ENCODE results near the gene SLC9A2.

The SLC9A2 gene

GRCh38 chr2:102591491-102592045, 27.8 kb upstream of the SLC9A2 start:
- no peak for DNase-seq (ENCODE audit: insufficient read length, low spot score)
- no peak for TF ChIP-seq PAX5 (IDR thresholded peaks at IDR 0.05; ENCODE audit: insufficient read depth, low read length, severe bottlenecking)
- no peak for TF ChIP-seq POLR2AphosphoS5 (IDR thresholded peaks at IDR 0.05; ENCODE audit: low read depth, low read length)
- no peak for TF ChIP-seq POU2F2 (IDR thresholded peaks at IDR 0.05; ENCODE audit: low read depth, low read length)
- no peak for TF ChIP-seq SPI1 (IDR thresholded peaks at IDR 0.05; ENCODE audit: low read depth, low read length)
- FAIRE-seq, result no peak

GRCh38 chr2:102592601-102593000, 26.8 kb upstream of the SLC9A2 start:
- DNase-seq (ENCODE audit: insufficient read length, low spot score), result no peak
- TF ChIP-seq POU2F2 (IDR thresholded peaks at IDR 0.05; ENCODE audit: low read depth, low read length) (no peak), PAX5 (IDR thresholded peaks at IDR 0.05; ENCODE audit: insufficient read depth, low read length, severe bottlenecking) (no peak), POLR2A (IDR thresholded peaks at IDR 0.05; ENCODE audit: low read depth, low read length) (no peak), SPI1 (IDR thresholded peaks at IDR 0.05; ENCODE audit: low read depth, low read length) (no peak)
- FAIRE-seq, result no peak

- TF ChIP-seq TAF1 (IDR thresholded peaks at IDR 0.05; ENCODE audit: low read depth, low read length), result no peak
- no peak for DNase-seq (ENCODE audit: insufficient read length, low spot score)
- FAIRE-seq, result no peak
Measured at GRCh38 chr2:102593516-102593915, 25.8 kb upstream of the SLC9A2 start.

GRCh38 chr2:102594445-102595016, 24.8 kb upstream of the SLC9A2 start:
- no peak for DNase-seq (ENCODE audit: insufficient read length, low spot score)
- TF ChIP-seq PAX5 (IDR thresholded peaks at IDR 0.05; ENCODE audit: insufficient read depth, low read length, severe bottlenecking), result no peak
- no peak for TF ChIP-seq POLR2AphosphoS5 (IDR thresholded peaks at IDR 0.05; ENCODE audit: low read depth, low read length)
- no peak for TF ChIP-seq POLR2A (IDR thresholded peaks at IDR 0.05; ENCODE audit: low read depth, low read length)
- no peak for TF ChIP-seq SPI1 (IDR thresholded peaks at IDR 0.05; ENCODE audit: low read depth, low read length)
- TF ChIP-seq POU2F2 (IDR thresholded peaks at IDR 0.05; ENCODE audit: low read depth, low read length), result no peak
- TF ChIP-seq TAF1 (IDR thresholded peaks at IDR 0.05; ENCODE audit: low read depth, low read length), result no peak
- FAIRE-seq, result no peak

- TF ChIP-seq SPI1 (IDR thresholded peaks at IDR 0.05; ENCODE audit: low read depth, low read length) (no peak), TAF1 (IDR thresholded peaks at IDR 0.05; ENCODE audit: low read depth, low read length) (no peak), POLR2A (IDR thresholded peaks at IDR 0.05; ENCODE audit: low read depth, low read length) (no peak), POU2F2 (IDR thresholded peaks at IDR 0.05; ENCODE audit: low read depth, low read length) (no peak), PAX5 (IDR thresholded peaks at IDR 0.05; ENCODE audit: insufficient read depth, low read length, severe bottlenecking) (no peak), POLR2AphosphoS5 (IDR thresholded peaks at IDR 0.05; ENCODE audit: low read depth, low read length) (no peak)
- DNase-seq (ENCODE audit: insufficient read length, low spot score), result no peak
- no peak for FAIRE-seq
Measured at GRCh38 chr2:102597788-102598187, 21.6 kb upstream of the SLC9A2 start.

GRCh38 chr2:102599486-102599885, 19.9 kb upstream of the SLC9A2 start:
- no peak for DNase-seq (ENCODE audit: insufficient read length, low spot score)
- TF ChIP-seq POU2F2 (IDR thresholded peaks at IDR 0.05; ENCODE audit: low read depth, low read length) (no peak), TAF1 (IDR thresholded peaks at IDR 0.05; ENCODE audit: low read depth, low read length) (no peak), PAX5 (IDR thresholded peaks at IDR 0.05; ENCODE audit: insufficient read depth, low read length, severe bottlenecking) (no peak), POLR2AphosphoS5 (IDR thresholded peaks at IDR 0.05; ENCODE audit: low read depth, low read length) (no peak), POLR2A (IDR thresholded peaks at IDR 0.05; ENCODE audit: low read depth, low read length) (no peak), SPI1 (IDR thresholded peaks at IDR 0.05; ENCODE audit: low read depth, low read length) (no peak)
- FAIRE-seq, result no peak

GRCh38 chr2:102601730-102602129, 17.6 kb upstream of the SLC9A2 start:
- no peak for DNase-seq (ENCODE audit: insufficient read length, low spot score)
- TF ChIP-seq PAX5 (IDR thresholded peaks at IDR 0.05; ENCODE audit: insufficient read depth, low read length, severe bottlenecking) (no peak), POLR2AphosphoS5 (IDR thresholded peaks at IDR 0.05; ENCODE audit: low read depth, low read length) (no peak), TAF1 (IDR thresholded peaks at IDR 0.05; ENCODE audit: low read depth, low read length) (no peak), POU2F2 (IDR thresholded peaks at IDR 0.05; ENCODE audit: low read depth, low read length) (no peak)
- no peak for FAIRE-seq

GRCh38 chr2:102603904-102604303, 15.4 kb upstream of the SLC9A2 start:
- DNase-seq (ENCODE audit: insufficient read length, low spot score) (no peak), FAIRE-seq (no peak)
- TF ChIP-seq SPI1 (IDR thresholded peaks at IDR 0.05; ENCODE audit: low read depth, low read length) (0 out of 2 replicates have a peak, but pooled peaks have one; percentile 9), TAF1 (IDR thresholded peaks at IDR 0.05; ENCODE audit: low read depth, low read length) (no peak), POLR2A (IDR thresholded peaks at IDR 0.05; ENCODE audit: low read depth, low read length) (no peak)

GRCh38 chr2:102604769-102605168, 14.6 kb upstream of the SLC9A2 start:
- DNase-seq (ENCODE audit: insufficient read length, low spot score) (no peak), FAIRE-seq (no peak)
- TF ChIP-seq POU2F2 (IDR thresholded peaks at IDR 0.05; ENCODE audit: low read depth, low read length) (no peak), POLR2A (IDR thresholded peaks at IDR 0.05; ENCODE audit: low read depth, low read length) (no peak), TAF1 (IDR thresholded peaks at IDR 0.05; ENCODE audit: low read depth, low read length) (no peak), POLR2AphosphoS5 (IDR thresholded peaks at IDR 0.05; ENCODE audit: low read depth, low read length) (no peak), SPI1 (IDR thresholded peaks at IDR 0.05; ENCODE audit: low read depth, low read length) (no peak), PAX5 (IDR thresholded peaks at IDR 0.05; ENCODE audit: insufficient read depth, low read length, severe bottlenecking) (no peak)

- FAIRE-seq (no peak), DNase-seq (ENCODE audit: insufficient read length, low spot score) (no peak)
- TF ChIP-seq POLR2AphosphoS5 (IDR thresholded peaks at IDR 0.05; ENCODE audit: low read depth, low read length) (no peak), TAF1 (IDR thresholded peaks at IDR 0.05; ENCODE audit: low read depth, low read length) (no peak), POLR2A (IDR thresholded peaks at IDR 0.05; ENCODE audit: low read depth, low read length) (no peak), POU2F2 (IDR thresholded peaks at IDR 0.05; ENCODE audit: low read depth, low read length) (no peak), SPI1 (IDR thresholded peaks at IDR 0.05; ENCODE audit: low read depth, low read length) (no peak), PAX5 (IDR thresholded peaks at IDR 0.05; ENCODE audit: insufficient read depth, low read length, severe bottlenecking) (no peak)
Measured at GRCh38 chr2:102606353-102606752, 13.0 kb upstream of the SLC9A2 start.

Data from GM12891 (cell line).